ENCODE data around the gene CNPY1.
"Not testable (repeated sequence)": the region's sequence is repeated elsewhere in the genome, so short reads cannot be mapped to it uniquely, and the experiment has no call there.

The CNPY1 gene

GRCh38 chr7:155546449-155546848 lies at the start of gene CNPY1:
TSS of gene CNPY1 (minus strand) at chr7:155546559. CDS start at chr7:155545929, 630 bp downstream.
- CTCF ChIA-PET = interaction anchor here (1.2 to 1.7 kb wide), 2 partner anchors 13 to 120 kb away, joined by 3 read pairs; no protein-coding TSS in a partner anchor
- DNase-seq (ENCODE audit: extremely low spot score); POLR2A ChIA-PET: not testable (repeated sequence)

- no peak for DNase-seq (ENCODE audit: extremely low spot score)
- ChIA-PET POLR2A (no interaction called here), CTCF (interaction anchor here (1.4 to 8.2 kb wide), 6 partner anchors 12 to 173 kb away, joined by 3 to 170 read pairs (median 4); no protein-coding TSS in a partner anchor)
- TF ChIP-seq, protein P1, sequence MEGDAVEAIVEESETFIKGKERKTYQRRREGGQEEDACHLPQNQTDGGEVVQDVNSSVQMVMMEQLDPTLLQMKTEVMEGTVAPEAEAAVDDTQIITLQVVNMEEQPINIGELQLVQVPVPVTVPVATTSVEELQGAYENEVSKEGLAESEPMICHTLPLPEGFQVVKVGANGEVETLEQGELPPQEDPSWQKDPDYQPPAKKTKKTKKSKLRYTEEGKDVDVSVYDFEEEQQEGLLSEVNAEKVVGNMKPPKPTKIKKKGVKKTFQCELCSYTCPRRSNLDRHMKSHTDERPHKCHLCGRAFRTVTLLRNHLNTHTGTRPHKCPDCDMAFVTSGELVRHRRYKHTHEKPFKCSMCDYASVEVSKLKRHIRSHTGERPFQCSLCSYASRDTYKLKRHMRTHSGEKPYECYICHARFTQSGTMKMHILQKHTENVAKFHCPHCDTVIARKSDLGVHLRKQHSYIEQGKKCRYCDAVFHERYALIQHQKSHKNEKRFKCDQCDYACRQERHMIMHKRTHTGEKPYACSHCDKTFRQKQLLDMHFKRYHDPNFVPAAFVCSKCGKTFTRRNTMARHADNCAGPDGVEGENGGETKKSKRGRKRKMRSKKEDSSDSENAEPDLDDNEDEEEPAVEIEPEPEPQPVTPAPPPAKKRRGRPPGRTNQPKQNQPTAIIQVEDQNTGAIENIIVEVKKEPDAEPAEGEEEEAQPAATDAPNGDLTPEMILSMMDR (IDR thresholded peaks at IDR 0.05; ENCODE audit: control extremely low read depth, extremely low read depth, low read depth, missing control alignments) = no peak
These were observed 48.6 kb upstream of the CNPY1 start for GRCh38 chr7:155594961-155595366.

DNA sequence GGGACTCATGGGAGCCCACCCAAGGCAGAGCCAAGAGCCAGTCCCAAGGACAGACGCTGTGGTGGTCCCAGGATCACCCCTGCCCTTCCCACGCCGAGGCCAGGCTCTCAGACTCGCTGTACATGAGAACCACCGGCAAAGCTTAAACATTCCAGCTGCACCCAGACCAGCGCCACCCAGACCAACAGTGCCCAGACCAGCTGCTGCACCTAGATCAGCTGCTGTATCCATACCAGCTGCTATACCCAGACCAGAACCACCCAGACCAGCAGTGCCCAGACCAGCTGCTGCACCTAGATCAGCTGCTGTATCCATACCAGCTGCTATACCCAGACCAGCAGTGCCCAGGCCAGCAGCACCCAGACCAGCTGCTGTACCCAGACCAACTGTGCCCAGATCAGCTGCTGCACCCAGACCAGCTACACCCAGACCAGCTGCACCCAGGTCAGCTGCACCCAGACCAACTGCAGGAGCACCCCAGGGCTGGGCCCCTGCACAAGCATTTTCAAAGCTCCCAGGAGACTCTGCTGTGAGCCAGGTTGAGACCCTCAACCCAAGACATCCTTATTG lies 47.9 kb upstream of the CNPY1 start:
- no peak for DNase-seq (ENCODE audit: extremely low spot score)
- ChIA-PET CTCF (interaction anchor here (1.1 to 8.2 kb wide), 7 partner anchors 11 to 174 kb away, joined by 3 to 170 read pairs (median 4); no protein-coding TSS in a partner anchor), POLR2A (no interaction called here)
- TF ChIP-seq, protein P1 (IDR thresholded peaks at IDR 0.05; ENCODE audit: control extremely low read depth, extremely low read depth, low read depth, missing control alignments) = no peak

DNA sequence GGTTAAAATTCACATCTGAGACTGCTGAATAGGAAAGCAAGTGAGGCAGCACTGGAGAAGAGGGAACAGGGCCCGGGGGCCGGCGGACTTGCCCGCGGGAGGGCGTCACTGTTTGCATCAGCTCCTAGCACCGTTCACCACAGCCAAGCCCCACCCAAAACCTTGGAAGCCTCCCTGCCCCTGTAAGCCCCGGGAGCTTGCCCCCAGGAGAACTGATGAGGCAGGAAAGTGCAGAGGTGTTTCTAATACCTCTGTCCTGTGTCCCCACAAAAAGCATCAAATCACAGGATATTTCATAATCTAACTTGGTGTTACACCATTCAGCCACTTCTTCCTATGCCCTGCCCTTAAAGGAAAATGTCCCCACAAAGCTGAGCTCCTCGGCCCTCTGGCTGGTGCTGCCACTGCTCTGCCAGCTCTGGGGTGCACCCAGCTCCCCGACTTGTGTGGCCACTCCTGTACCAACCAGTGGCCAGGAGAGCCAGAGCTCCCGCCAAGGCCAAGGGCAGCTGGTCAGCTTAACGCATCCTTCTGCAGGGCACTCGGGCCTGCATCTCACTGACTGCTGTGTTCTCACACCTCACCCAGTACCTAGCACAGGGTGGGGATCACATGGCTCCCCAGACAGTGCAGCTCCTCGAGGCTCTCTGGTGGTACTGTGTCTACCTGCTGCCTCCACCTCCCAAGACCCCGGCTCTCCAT lies 47.3 kb upstream of the CNPY1 start:
- POLR2A ChIA-PET = no interaction called here
- no peak for DNase-seq (ENCODE audit: extremely low spot score)
- CTCF ChIA-PET = interaction anchor here (1.1 to 8.2 kb wide), 7 partner anchors 10 to 175 kb away, joined by 3 to 170 read pairs (median 4); no protein-coding TSS in a partner anchor
- TF ChIP-seq, protein P1 (IDR thresholded peaks at IDR 0.05; ENCODE audit: control extremely low read depth, extremely low read depth, low read depth, missing control alignments) = no peak

GRCh38 chr7:155591055-155591775 lies 44.9 kb upstream of the CNPY1 start:
- POLR2A ChIA-PET = no interaction called here
- no peak for DNase-seq (ENCODE audit: extremely low spot score)
- TF ChIP-seq, protein P1 (IDR thresholded peaks at IDR 0.05; ENCODE audit: control extremely low read depth, extremely low read depth, low read depth, missing control alignments) = no peak
- CTCF ChIA-PET = interaction anchor here (1.3 to 3.6 kb wide), 3 partner anchors 8 to 177 kb away, joined by 3 to 21 read pairs (median 3); no protein-coding TSS in a partner anchor

DNA sequence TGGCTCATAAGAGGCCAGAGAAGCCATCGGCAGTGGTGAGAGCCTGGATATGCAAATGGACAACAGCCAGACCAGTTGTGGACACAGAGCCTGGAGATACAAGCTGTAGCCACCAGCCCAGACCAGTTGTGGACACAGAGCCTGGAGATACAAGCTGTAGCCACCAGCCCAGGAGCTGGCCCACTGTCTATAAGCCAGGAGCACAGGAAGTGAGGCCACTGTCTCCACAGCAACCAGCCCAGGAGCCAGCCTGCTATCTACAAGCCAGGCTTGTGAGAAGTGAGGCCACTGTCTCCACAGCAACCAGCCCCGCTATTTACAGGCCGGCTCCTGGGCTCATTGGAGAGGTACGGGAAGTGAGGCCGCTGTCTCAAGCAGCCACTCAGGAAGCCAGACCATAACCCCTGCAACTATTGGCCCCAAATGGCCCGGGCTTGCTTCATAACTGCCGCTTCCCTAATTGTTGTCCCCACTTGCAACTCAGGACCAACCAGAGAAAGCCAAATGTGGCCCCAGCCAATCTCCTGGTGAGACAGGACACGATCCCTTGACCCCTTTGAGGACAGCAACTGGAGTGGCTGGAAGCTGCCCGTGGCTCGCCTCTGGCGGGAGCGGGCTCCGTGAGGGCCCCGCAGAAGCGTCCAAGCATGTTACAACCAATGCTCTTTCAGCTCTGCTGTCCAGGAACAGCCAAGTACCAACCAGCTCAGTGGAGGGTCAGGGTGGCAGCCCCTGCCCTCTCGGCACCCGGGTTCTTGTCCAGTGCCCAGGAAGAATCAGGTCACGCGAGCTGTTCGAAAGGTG lies 44.1 kb upstream of the CNPY1 start:
- ChIA-PET CTCF (interaction anchor here (1.3 to 3.6 kb wide), 3 partner anchors 9 to 178 kb away, joined by 3 to 21 read pairs (median 3); no protein-coding TSS in a partner anchor), POLR2A (no interaction called here)
- TF ChIP-seq, protein P1 (IDR thresholded peaks at IDR 0.05; ENCODE audit: control extremely low read depth, extremely low read depth, low read depth, missing control alignments) = no peak
- DNase-seq (ENCODE audit: extremely low spot score) = no peak

Data from GM10248 (cell line).